Glomerular endothelial cell (primary cell): ENCODE data around the gene DENND1A. TPM values are rescaled to one million over a fixed set of nuclear protein-coding genes. Genes with fewer than 3 reads are reported as not detected.
"Not testable (repeated sequence)": the region's sequence is repeated elsewhere in the genome, so short reads cannot be mapped to it uniquely, and the experiment has no call there.

ENCODE experiments used
- DNase-seq: peaks from one replicate; pipeline ENCODE4 v3.0.0-alpha.2; 2011; ENCODE audit warnings: low read depth, low spot score; ENCODE audit errors: extremely low read depth
- total RNA-seq: library from RNA; depleted of rRNA; stranded (reverse); fragments of >200 nt; gene quantifications from 2 replicates; pipeline ENCODE4 v1.2.3, GENCODE V29; 2015

Gene DENND1A
- total RNA-seq, 1 donor from 2014 or later, result 18.1 TPM

DNA sequence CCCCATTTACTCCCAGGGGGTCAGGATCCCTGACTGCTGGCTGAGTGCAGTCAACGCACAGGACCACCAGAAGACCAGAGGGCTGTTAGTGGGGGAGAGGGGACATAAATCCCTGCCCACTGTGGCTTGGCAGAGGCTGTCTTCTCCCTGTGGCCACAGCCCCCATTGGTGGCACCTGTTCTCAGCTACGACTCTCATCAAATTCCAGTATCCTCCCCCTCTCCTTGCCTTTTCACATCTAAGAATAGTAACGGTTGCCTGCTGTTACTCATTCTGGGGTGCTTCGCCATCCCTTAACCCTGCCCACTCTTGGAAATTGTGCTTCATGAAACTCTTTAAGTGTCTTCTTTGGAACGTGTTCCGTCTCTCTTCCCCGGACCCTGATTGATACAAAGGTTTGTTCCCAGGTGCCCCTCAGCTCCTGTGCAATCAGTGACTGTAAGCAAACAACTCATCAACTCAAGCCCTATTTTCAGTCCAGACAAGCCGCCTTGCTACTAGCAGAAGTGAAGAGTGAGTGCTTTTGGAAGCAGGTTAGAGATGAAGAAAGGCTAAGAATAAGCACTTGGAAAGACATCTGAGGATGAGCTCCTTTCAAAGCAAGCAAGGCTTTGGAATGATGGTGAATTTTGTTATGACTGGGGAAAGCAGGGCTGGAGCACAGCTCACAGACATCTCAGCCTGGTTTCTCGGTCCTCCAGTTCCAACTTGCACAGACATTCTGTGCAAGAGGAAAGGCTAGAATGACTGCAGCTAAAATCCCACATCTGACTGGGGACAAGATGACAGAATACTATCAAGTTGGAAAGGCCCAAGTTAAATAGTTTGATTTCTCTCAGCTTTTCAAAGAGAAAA lies 22.9 kb upstream of the DENND1A start:
- no peak for DNase-seq

- DNase-seq, result no peak
Observed at GRCh38 chr9:123948286-123948685, 18.4 kb upstream of the DENND1A start.

DNA sequence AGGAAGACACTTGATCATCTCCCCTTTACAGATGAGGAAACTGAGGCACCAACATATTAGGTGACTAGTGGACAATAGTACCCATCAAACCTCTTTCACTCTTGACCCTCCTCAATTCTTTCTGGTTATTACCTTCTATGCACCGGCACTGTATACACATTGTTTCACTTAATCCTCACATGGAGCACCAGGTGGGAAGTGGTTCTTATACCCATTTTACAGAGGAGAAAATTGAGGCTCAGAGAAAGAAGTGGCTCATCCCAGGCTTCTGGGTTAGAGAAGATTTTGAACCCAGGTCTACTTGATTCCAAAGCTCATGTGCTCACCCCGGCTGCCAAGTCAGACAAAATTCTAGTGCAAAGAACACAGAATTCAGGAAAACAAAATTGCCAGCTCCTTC lies 17.4 kb upstream of the DENND1A start:
- DNase-seq, result no peak

- no peak for DNase-seq
Observed at GRCh38 chr9:123946101-123946821, 16.3 kb upstream of the DENND1A start.

GRCh38 chr9:123945532-123945931 lies 15.6 kb upstream of the DENND1A start:
- no peak for DNase-seq

- DNase-seq, result not testable (repeated sequence)
Observed at GRCh38 chr9:123944464-123944863, 14.5 kb upstream of the DENND1A start.

DNA sequence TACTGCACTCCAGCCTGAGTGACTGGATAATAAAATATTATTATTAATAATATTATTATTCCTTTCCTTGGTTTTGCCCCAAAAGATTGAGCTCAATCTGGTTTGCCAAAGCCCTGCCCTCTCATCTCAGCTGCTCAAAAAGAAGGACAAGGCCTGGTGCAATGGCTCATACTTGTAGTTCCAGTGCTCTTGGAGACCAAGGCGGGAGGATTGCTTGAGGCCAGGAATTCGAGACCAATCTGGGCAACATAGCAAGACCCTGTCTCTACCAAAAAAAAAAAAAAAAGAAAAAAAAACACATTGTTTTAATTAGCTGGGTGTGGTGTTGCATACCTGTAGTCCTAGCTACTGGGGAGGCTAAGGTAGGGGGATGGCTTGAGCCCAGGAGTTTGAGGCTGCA lies 13.7 kb upstream of the DENND1A start:
- DNase-seq, result no peak

DNA sequence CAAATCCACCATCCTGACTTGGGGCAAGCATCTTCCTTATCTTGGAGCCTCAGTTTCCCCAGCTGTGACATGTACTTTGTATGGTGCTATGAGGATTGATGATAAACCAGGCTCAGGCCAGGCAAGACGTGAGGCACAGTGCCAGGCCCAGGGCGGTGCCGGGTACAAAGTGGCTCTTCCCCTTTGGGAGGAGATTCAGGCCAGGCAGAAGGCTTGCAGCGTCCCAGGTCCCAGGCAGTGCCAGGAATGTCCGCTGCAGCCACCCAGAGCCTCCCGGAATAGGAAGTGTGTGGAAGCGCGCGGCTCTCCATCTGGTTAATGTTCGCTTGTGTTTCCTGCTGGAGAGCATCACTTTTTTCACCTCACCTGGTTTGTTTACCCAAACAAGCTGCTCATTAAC lies 12.6 kb upstream of the DENND1A start:
- DNase-seq, result no peak

- no peak for DNase-seq
Observed at GRCh38 chr9:123941524-123942070, 11.7 kb upstream of the DENND1A start.

DNA sequence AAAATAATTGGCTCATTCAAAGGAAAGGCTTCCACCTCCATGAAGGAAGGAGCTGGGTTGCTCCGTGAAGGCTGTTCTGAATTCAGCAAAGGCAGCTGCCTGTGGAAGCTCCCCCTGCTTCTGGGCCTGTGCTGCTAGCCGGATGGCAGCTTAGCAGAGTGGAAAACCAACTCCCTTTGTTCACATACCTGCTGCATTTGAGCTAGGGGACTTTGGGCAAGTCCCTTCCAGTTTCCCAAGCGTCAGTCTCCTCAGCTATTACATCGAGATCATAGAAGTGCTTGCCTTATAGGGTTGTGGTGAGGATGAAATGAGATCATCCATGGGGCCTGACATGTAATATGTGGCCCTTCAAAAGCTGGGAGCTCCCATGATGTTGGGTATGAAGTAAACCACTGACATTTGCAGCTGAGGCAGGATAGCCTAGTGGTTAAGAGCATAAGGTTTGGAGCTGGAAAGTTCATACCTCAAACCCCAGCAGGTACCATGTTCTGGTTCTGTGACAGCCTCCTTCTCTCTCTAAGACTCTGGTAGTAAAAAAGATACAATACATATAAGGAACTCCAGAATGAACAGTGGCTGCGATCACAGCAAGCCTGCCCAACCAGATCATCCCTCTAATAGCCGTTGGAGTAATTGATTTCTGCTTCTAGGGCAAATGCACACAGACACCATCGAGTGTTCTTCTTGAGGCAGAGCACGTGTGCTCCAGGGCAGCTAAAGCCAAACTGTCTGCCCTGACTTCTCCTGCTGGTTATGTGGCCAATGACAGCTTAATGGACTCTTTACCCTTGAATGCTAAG lies 11.0 kb upstream of the DENND1A start:
- DNase-seq, result no peak

DNA sequence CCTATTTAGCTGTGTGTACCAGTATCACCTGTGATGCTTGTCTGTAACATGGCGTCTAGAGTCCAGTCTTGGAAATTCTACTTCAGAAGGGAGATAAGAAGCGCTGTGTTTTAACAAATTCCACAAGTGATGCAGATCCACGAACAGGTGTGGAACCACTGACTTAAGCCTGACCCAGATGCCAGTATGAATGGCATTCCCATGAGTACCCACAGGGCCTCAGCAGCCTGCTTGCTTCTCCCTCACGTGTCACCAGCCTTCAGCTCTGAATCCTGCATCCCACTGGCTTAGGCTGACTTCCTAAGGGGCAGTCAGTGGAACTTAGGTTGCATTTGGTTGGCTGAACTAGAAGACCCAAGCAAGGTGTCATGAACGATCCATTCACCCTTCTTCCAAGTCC lies 8.5 kb upstream of the DENND1A start:
- DNase-seq, result no peak

- DNase-seq, result not testable (repeated sequence)
Observed at GRCh38 chr9:123936575-123936974, 6.6 kb upstream of the DENND1A start.

DNA sequence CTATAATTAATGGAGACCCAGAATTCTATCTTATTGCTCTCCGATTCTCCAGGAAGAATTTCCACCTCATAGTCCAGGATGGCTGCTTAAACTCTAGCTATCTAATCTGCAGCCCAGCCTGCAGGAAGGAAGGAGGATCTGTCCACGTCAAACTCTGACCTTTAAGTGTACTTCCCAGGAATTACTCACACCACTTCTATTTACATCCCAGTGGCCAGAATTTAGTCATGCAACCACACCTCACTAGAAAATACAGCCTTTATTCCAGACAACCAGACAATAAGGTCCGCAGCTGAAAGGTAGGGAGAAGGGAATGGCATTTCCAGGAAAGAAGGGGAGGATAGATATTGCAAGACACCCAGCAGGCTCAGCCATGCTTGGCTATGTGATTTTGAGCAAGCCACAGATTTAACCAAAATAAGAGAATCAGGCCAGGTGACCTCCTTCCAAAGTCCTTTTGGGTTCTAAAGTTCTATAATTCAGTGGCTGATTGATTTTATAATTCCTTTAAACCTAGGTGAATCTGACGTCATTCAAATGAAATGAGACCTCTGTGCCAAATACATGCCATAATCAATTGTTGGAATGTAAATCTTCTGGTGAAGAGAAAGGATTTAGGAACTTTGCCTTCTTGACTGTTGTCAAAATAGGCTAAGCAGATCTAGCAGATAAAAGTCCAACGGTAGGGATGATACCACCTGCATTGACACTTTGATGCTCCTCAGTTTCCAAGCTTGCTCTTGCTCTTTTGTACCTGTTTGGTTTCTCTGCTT lies 3.7 kb upstream of the DENND1A start:
- DNase-seq, result no peak

DNA sequence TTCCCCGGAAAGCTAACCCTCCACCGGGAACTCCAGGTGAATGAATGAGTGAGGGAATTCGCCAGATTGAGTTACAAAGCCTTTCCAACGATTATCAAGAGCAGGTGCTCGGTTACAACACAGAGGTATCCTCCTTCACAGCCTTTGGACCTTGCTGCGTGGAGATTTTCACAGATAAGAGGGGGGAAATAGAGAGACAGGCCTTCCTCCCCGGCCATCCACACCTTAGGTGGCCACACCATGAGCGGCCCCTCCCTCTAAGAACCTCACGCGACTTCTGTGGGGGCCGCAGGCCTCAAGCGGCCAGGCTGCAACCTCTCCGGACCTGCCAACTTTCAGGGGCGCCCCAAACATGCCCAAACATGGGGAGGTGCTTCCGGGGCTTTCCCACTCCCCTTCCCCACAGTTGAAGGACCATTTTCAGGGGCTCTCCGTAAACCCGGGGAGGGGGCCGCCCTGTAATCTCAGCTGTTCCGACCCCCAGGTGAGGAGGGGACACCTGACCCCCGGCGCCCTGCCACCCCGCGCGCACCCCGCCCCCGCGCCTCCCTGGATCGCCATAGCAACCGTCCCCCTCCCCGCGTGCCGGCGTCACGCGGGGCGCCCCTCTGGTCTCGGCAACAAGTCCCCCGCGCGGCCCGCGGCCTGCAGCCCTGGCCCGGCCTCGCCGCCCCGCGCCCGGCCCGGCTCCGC lies 603 bp downstream of the DENND1A start:
- no peak for DNase-seq

- no peak for DNase-seq
Observed at GRCh38 chr9:123928533-123929176, 1.3 kb downstream of the DENND1A start.

GRCh38 chr9:123927625-123928532 lies 2.0 kb downstream of the DENND1A start:
- no peak for DNase-seq

DNA sequence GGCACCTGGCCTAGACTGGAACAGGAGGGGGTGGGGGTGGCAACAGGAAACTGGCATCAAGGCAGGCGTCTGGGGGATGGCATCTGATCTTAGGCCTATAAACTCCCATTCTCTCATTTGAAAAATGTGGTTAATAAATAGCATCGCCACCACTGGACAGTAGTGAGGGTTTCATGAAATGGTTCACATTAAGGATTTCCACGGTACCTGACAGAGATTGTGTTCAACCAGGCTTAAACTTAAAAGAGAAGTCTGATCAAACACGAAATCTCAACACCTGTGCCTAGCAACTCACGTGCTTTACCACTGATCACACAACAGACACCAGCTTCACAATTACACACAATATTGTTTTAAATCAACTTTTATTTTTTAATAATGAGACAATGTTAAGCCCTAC lies 3.0 kb downstream of the DENND1A start:
- DNase-seq, result no peak

GRCh38 chr9:123925819-123926218 lies 4.1 kb downstream of the DENND1A start:
- no peak for DNase-seq
